T-helper 1 cell treated with Interleukin-12 subunit alpha and Interleukin-12 subunit beta and Interleukin-4 antibody, amounts not matched to agents 30 μg/mL and 1 μg/mL, for 36 hours (primary cell): ENCODE data around the gene SORT1.

Experiments
- H3K27ac Mint-ChIP-seq: one replicate; pipeline ENCODE4 v1.8.0; 2021; ENCODE audit warnings: mild to moderate bottlenecking, mixed read lengths
- H3K27me3 Mint-ChIP-seq: one replicate; pipeline ENCODE4 v1.8.0; 2021; ENCODE audit warnings: low read depth, mixed read lengths
- H3K36me3 Mint-ChIP-seq: one replicate; pipeline ENCODE4 v1.8.0; 2021; ENCODE audit warnings: low read depth, mixed read lengths
- H3K4me1 Mint-ChIP-seq: one replicate; pipeline ENCODE4 v1.8.0; 2021; ENCODE audit warnings: low read depth, mixed read lengths
- H3K4me3 Mint-ChIP-seq: one replicate; pipeline ENCODE4 v1.8.0; 2021; ENCODE audit warnings: mild to moderate bottlenecking, moderate library complexity, mixed read lengths
- H3K9me3 Mint-ChIP-seq: one replicate; pipeline ENCODE4 v1.8.0; 2021; ENCODE audit warnings: mixed read lengths

The SORT1 gene

DNA sequence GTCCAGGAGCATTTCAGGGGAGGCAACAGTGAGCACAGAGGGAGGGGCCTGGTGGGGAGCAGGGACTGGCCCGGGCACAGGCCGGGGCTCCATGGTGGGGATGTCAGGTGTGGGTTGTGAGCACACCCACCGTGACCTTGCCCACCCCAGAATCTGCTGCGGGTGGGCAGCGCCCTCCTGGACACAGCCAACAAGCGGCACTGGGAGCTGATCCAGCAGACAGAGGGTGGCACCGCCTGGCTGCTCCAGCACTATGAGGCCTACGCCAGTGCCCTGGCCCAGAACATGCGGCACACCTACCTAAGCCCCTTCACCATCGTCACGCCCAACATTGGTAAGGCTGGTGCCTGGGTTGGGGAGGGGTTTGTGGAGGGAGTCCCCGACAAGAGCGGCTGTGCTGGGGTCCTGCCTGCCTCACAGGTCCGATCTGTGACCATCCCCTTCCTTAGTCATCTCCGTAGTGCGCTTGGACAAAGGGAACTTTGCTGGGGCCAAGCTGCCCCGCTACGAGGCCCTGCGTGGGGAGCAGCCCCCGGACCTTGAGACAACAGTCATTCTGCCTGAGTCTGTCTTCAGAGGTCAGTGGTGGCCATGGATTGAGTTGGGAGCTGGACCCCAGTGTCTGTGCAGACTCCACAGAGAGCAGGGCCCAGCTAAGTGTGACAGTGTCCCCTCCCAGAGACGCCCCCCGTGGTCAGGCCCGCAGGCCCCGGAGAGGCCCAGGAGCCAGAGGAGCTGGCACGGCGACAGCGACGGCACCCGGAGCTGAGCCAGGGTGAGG is 129.1 kb downstream of the SORT1 start:
- H3K36me3 Mint-ChIP-seq, result no peaks in the 10 kb centered on the region
- H3K27me3 Mint-ChIP-seq, result no peaks in the 10 kb centered on the region
- H3K4me1 Mint-ChIP-seq, result no peaks in the 10 kb centered on the region
- no peak overlapping the region for H3K27ac Mint-ChIP-seq
- no peaks in the 10 kb centered on the region for H3K9me3 Mint-ChIP-seq
- H3K4me3 Mint-ChIP-seq, result no peak overlapping the region

DNA sequence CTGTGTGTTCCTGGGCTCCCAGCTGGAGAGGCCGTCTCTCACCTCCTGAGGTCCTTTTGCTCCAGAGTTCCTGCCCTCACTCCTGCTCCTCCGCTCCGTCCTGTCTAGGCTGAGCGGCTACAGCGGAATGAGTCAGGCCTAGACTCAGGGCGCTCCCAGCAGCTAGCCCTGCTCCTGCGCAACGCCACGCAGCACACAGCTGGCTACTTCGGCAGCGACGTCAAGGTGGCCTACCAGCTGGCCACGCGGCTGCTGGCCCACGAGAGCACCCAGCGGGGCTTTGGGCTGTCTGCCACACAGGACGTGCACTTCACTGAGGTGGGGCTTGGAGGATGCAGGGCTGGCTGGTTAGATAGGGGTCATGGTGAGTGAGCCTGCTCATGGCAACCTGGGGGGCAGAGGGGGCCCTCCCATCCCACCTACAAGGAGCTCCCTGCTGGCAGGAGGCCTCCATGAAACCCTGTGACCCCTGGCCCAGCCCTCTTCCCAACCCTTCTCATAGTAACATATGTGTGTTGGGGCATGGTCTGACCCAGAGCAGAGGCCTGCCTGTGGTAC is 129.9 kb downstream of the SORT1 start:
- Mint-ChIP-seq H3K27me3 (no peaks in the 10 kb centered on the region), H3K4me1 (no peaks in the 10 kb centered on the region), H3K36me3 (no peaks in the 10 kb centered on the region), H3K4me3 (no peak overlapping the region), H3K27ac (no peak overlapping the region), H3K9me3 (no peaks in the 10 kb centered on the region)

DNA sequence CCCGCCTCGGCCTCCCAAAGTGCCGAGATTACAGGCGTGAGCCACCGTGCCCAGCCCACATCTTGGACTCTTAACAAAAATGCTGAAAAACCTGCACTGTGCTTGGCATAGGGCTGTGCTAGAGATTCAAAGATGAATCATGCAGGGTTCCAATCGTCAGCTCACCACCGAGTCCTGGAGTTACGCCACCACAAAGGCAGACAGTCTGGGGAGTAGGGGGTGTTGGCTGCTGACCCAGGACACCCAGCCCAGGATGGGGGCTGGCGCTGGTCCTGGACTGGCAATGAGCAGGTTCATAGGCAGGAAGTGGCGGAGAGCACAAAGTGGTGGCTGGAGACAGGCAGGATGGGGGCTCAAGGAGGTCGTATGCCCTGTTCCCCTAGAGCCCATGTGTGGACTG is 130.8 kb downstream of the SORT1 start:
- H3K4me3 Mint-ChIP-seq, result no peak overlapping the region
- H3K36me3 Mint-ChIP-seq, result no peaks in the 10 kb centered on the region
- no peaks in the 10 kb centered on the region for H3K27me3 Mint-ChIP-seq
- no peaks in the 10 kb centered on the region for H3K4me1 Mint-ChIP-seq
- H3K27ac Mint-ChIP-seq, result no peak overlapping the region
- no peaks in the 10 kb centered on the region for H3K9me3 Mint-ChIP-seq

DNA sequence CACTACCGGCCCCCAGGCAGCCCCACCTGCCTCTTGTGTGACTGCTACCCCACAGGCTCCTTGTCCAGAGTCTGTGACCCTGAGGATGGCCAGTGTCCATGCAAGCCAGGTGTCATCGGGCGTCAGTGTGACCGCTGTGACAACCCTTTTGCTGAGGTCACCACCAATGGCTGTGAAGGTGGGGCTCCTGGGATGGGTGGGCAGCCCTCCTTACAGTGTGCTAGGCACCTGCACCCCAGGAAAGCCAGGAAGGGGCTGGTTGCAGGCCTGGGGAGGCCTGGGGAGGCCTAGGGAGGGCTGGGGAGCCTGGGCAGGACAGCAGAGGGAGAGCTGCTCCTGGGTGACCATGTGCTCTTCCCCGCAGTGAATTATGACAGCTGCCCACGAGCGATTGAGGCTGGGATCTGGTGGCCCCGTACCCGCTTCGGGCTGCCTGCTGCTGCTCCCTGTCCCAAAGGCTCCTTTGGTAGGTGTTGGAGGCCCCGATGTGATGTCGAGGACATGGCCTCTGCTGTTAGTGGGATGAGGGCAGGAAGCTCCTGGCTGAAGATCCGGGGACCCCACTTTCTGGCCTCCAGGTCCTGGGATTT is 131.9 kb downstream of the SORT1 start:
- no peak overlapping the region for H3K27ac Mint-ChIP-seq
- no peaks in the 10 kb centered on the region for H3K27me3 Mint-ChIP-seq
- H3K36me3 Mint-ChIP-seq, result no peaks in the 10 kb centered on the region
- H3K9me3 Mint-ChIP-seq, result no peaks in the 10 kb centered on the region
- H3K4me1 Mint-ChIP-seq, result no peaks in the 10 kb centered on the region
- H3K4me3 Mint-ChIP-seq, result no peak overlapping the region

DNA sequence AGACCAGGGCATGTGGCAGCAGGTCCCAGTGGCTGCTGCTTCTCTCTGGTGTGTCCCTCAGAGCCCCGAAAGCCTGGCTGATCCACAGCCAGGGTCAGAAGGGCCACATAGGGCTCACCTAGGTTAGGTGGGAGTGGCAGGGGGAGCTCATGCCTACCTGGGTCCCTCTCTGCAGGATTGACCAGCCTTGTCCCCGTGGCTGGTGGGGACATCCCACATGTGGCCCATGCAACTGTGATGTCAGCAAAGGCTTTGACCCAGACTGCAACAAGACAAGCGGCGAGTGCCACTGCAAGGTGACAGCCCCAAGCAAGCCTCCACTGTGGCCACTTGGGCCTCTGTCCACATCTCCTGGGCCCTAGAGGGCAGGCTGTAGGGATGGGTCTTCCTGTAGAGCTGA is 132.7 kb downstream of the SORT1 start:
- Mint-ChIP-seq H3K27me3 (no peaks in the 10 kb centered on the region), H3K27ac (no peak overlapping the region), H3K36me3 (no peaks in the 10 kb centered on the region), H3K4me3 (no peak overlapping the region), H3K4me1 (no peaks in the 10 kb centered on the region), H3K9me3 (no peaks in the 10 kb centered on the region)

DNA sequence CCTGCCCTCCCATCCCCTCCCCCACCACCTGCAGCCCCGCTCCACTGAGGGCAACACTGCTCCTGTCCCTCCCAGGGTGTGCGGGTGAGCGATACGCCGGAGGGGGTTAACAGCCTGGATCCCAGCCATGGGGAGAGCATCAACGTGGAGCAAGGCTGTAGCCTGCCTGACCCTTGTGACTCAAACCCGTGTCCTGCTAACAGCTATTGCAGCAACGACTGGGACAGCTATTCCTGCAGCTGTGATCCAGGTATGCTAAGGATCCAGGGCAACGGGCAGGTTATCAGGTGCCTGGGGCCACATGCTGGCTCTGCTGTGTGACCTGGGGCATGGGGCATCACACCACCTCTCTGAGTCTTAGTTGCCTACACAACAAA is 133.4 kb downstream of the SORT1 start:
- no peaks in the 10 kb centered on the region for H3K36me3 Mint-ChIP-seq
- no peaks in the 10 kb centered on the region for H3K27me3 Mint-ChIP-seq
- H3K27ac Mint-ChIP-seq, result no peak overlapping the region
- H3K9me3 Mint-ChIP-seq, result no peaks in the 10 kb centered on the region
- no peaks in the 10 kb centered on the region for H3K4me1 Mint-ChIP-seq
- H3K4me3 Mint-ChIP-seq, result no peak overlapping the region

DNA sequence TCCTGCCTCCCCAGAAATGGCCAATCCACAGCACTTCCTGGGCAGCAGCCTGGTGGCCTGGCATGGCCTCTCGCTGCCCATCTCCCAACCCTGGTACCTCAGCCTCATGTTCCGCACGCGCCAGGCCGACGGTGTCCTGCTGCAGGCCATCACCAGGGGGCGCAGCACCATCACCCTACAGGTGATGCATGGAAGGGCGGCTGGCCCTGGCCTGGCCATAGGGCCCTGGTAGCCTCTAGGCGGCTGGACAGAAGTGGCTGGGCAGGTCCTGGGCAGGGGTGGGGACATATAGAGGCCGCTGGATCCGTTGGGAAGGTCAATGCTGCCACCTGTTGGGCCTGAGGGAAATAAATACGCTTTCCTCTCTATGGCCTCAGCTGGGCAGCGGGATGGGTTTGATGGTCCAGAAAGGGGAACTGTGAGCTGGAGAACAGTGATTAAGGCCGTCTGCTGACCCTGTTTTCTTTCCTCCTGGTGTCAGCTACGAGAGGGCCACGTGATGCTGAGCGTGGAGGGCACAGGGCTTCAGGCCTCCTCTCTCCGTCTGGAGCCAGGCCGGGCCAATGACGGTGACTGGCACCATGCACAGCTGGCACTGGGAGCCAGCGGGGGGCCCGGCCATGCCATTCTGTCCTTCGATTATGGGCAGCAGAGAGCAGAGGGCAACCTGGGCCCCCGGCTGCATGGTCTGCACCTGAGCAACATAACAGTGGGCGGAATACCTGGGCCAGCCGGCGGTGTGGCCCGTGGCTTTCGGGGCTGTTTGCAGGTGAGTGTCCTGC is 133.9 kb downstream of the SORT1 start:
- Mint-ChIP-seq H3K27me3 (no peaks in the 10 kb centered on the region), H3K36me3 (no peaks in the 10 kb centered on the region), H3K27ac (no peak overlapping the region), H3K4me1 (no peaks in the 10 kb centered on the region), H3K4me3 (no peak overlapping the region), H3K9me3 (no peaks in the 10 kb centered on the region)

DNA sequence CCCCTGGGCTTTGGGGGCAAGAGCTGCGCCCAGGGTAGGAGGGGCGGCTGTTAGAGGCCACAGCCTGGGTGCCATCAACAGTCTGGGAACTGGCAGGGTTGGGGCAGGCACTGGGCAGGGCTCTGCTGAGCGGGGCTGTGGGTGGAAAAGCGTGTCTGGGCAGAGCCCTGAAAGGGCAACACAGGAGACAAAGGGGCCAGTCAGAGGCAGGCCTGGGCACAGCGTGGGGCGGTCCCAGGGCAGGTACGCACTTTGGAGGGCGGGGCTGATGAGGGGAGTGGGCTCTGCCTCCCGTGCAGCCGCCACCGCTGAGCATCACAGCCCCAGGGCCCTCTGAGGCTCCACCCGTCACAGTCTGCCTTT is 134.5 kb downstream of the SORT1 start:
- Mint-ChIP-seq H3K9me3 (no peaks in the 10 kb centered on the region), H3K27me3 (no peaks in the 10 kb centered on the region), H3K27ac (no peak overlapping the region), H3K4me3 (no peak overlapping the region), H3K4me1 (no peaks in the 10 kb centered on the region), H3K36me3 (no peaks in the 10 kb centered on the region)

DNA sequence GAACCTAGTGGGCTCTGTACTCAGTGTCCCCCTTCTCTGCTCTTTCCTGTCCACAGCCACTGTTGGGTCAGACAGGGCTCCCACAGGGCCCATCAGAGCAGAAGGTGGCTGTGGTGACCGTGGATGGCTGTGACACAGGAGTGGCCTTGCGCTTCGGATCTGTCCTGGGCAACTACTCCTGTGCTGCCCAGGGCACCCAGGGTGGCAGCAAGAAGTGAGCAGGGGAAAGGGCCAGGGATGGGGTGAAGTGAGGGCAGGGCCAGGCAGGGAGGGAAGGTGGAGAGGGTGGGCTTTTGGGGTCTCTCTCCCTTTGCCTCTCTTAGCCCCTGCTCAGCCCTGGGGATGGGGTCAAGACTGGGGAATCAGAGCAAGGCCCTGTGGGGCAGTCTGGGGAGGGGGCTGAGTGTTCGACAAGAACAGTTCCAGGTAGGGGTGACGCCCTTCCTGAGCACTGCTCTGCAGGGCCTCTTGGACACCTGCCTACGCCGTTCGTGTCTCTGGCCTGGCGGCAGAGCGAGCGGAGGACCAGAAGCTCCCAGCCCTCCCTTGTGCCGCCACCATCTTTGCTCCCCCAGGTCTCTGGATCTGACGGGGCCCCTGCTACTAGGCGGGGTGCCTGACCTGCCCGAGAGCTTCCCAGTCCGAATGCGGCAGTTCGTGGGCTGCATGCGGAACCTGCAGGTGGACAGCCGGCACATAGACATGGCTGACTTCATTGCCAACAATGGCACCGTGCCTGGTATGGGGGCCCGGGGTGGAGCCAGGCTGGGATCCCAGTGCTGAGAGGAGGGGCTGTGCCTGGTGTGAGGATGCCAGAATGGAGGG is 135.3 kb downstream of the SORT1 start:
- H3K27me3 Mint-ChIP-seq, result no peaks in the 10 kb centered on the region

DNA sequence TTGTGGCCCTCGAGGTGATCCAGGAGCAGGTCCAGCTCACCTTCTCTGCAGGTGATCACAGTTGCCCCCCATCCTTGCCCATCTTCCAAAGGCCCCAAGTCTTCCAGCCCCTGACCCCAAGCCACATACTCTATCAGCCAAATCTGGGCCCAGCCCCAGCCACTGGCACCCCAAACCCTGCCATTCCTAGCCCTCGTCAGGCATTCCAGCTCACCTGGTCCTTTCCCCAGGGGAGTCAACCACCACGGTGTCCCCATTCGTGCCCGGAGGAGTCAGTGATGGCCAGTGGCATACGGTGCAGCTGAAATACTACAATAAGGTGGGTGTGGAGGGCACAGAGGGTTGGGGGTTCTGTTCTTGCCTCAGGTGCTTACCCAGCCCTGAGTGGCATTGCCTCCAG is 136.1 kb downstream of the SORT1 start:
- no peaks in the 10 kb centered on the region for H3K4me1 Mint-ChIP-seq
- H3K27ac Mint-ChIP-seq, result no peak overlapping the region
- H3K4me3 Mint-ChIP-seq, result no peak overlapping the region
- no peaks in the 10 kb centered on the region for H3K27me3 Mint-ChIP-seq
- no peaks in the 10 kb centered on the region for H3K9me3 Mint-ChIP-seq
- no peaks in the 10 kb centered on the region for H3K36me3 Mint-ChIP-seq

More for the DNA sequence above, 135.3 kb downstream of the SORT1 start:
- no peaks in the 10 kb centered on the region for H3K36me3 Mint-ChIP-seq
- H3K9me3 Mint-ChIP-seq, result no peaks in the 10 kb centered on the region
- no peak overlapping the region for H3K4me3 Mint-ChIP-seq
- H3K27ac Mint-ChIP-seq, result no peak overlapping the region
- no peaks in the 10 kb centered on the region for H3K4me1 Mint-ChIP-seq

DNA sequence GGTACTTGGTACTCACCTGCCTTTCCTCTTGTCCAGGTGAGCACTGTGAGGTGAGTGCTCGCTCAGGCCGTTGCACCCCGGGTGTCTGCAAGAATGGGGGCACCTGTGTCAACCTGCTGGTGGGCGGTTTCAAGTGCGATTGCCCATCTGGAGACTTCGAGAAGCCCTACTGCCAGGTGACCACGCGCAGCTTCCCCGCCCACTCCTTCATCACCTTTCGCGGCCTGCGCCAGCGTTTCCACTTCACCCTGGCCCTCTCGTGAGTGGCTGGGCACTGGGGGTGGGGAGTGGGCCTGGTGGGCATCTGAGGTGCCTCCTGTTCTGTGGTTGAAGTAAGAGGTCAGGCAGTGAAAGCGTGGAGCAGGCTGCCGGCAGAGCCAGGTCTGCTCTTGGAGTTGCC is 136.7 kb downstream of the SORT1 start:
- Mint-ChIP-seq H3K4me1 (no peaks in the 10 kb centered on the region), H3K27ac (no peak overlapping the region), H3K9me3 (no peaks in the 10 kb centered on the region), H3K27me3 (no peaks in the 10 kb centered on the region), H3K4me3 (no peak overlapping the region), H3K36me3 (no peaks in the 10 kb centered on the region)

DNA sequence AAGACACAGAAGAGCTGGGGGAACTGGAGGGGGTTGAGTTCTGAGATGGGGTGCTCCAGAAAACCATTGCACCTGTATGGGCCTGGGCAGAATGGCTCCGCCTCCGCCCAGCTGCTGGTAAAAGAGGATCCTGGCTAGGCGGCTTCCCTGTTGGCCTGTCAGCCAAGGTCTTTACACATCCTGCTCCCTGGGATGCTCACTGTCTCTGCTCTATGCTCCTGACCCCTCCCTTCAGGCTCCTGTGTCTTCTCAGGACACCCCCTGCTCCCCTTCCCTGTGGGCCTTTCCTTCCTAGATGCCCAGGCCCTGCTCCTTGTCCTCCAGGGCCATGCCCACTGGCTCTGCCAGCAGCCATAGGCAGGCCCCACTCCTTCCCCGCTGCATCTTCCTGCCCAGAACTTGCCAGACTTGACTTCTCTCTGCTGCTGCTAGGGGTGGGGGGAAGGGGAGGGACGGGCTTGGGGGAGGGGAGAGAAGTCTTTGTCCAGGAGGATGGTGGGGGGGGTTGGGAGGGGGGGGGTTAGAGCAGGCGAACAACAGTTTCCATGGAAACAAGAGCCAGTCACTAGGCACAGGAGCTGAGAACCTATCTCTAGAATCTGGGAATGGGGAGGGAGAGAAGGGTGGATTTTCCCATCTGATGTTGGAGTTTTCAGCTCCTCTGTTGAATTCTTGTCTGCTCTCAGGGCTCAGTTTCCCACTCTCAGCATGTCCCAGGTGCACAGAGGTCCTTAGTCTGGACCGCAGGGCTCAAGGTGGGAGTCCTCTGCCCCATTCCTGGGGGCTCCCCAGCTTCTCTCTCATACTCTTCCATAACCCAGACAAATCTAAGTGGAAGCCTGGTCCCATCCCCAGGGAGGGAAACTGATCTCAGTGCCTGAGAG is 137.8 kb downstream of the SORT1 start:
- Mint-ChIP-seq H3K27ac (no peak overlapping the region), H3K36me3 (no peaks in the 10 kb centered on the region), H3K4me3 (no peak overlapping the region), H3K9me3 (no peaks in the 10 kb centered on the region), H3K4me1 (no peaks in the 10 kb centered on the region), H3K27me3 (no peaks in the 10 kb centered on the region)
